ENCODE data around the gene ZNF441.

GRCh38 chr19:11763611-11764010, 3.2 kb upstream of the ZNF441 start:
- TF ChIP-seq EZH2 (IDR thresholded peaks at IDR 0.05; ENCODE audit: borderline replicate concordance, control insufficient read depth, low read depth, low read length) (no peak), KDM1A (IDR thresholded peaks at IDR 0.05; ENCODE audit: borderline replicate concordance) (no peak), SP1 (IDR thresholded peaks at IDR 0.05; ENCODE audit: low read depth, low read length) (no peak), PAX5 (IDR thresholded peaks at IDR 0.05; ENCODE audit: borderline replicate concordance, low read depth, low read length) (no peak)
